Rectal smooth muscle tissue (tissue), 1 donor: Measurements from ENCODE around the gene TMEM125.
A peak's percentile ranks its signal among the peaks of the same experiment; 100 is the strongest.

Experiments
- H3K27ac ChIP-seq: one replicate; pipeline ENCODE4 v1.7.0; 2013; ENCODE audit warnings: low read depth, low read length, inconsistent platforms
- H3K27me3 ChIP-seq: one replicate; pipeline ENCODE4 v1.7.0; 2013; ENCODE audit warnings: low read length; ENCODE audit not compliant: control insufficient read depth, insufficient read depth
- H3K36me3 ChIP-seq: one replicate; pipeline ENCODE4 v1.7.0; 2013; ENCODE audit warnings: low read length; ENCODE audit not compliant: control insufficient read depth, insufficient read depth
- H3K4me1 ChIP-seq: one replicate; pipeline ENCODE4 v1.7.0; 2013; ENCODE audit warnings: low read length; ENCODE audit not compliant: control insufficient read depth, insufficient read depth
- H3K4me3 ChIP-seq: one replicate; pipeline ENCODE4 v1.7.0; 2013; ENCODE audit warnings: low read length
- H3K9ac ChIP-seq: one replicate; pipeline ENCODE4 v1.7.0; 2013; ENCODE audit warnings: low read length

TMEM125 gene

DNA sequence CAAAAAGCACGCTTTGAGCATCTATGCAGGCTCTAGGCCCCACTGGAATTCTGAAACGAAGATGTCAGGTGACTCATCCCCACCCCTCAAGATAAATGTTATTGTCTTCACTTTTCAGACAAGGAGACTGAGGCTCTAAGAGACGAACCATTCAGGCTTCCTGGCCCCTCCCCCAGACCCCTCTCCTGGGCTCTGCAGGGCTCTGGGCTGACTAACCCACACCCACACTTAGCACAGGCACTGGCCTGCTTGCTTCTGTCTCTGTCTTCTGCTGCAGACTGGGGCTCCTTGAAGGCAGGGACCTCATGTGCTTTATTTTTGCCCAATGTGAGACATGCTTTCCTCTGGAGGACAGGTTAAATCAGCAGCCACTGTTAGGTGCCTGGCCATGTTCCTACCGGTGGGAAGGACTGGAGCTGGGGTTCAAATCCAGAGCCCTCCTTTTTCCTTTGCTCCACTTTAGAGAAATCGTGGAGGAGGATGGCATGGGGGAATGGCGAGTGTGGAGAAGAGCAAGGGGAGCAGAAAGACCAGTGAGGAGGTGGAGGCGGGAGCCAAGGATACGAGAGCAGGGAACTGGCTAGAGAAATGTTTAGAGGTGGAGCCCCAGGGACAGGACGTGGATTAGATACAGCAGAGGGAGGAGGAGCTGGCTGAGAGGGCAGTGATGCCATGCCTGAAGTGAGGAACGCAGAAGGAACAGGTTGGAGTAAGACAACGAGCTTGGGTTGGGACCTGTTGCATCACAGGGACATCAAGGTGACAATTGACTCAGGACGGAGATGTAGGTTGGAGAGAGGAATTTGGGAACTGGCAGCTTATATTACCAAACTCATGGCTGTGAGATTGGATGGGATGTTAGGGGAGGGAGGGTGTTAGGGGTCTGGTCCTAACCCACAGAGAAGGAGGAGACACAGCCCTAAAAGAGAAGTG is 1.7 kb downstream of the TMEM125 start:
- no peaks in the 10 kb centered on the region for H3K4me1 ChIP-seq
- H3K27ac ChIP-seq = no peak overlapping the region
- no peak overlapping the region for H3K9ac ChIP-seq
- peaks cover 9% of the 10 kb centered on the region for H3K27me3 ChIP-seq
- H3K4me3 ChIP-seq = peak overlapping the region; percentile 5
- no peaks in the 10 kb centered on the region for H3K36me3 ChIP-seq

DNA sequence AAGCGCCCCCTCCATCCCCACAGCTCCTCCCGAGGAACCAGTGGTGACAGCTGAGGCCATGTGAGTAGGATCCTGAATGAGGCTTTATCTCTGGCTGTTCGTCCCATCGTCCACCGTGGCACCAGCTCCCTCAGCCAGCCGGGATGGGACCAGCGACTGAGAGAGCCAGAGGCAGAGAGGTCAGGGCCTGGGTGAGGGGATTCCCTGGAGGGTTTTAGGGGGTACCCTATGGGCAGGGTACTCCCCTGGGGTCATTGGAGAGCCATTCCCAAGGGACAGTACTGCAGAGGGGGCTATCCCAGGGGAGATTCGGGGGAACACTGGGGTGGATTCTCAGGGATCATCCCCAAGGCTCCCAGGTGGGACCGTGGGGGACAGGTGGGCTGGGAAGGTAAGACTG is 2.4 kb downstream of the TMEM125 start:
- Histone ChIP-seq H3K4me3 (no peak overlapping the region), H3K9ac (no peak overlapping the region), H3K27me3 (peaks cover 9% of the 10 kb centered on the region), H3K27ac (no peak overlapping the region), H3K36me3 (no peaks in the 10 kb centered on the region), H3K4me1 (no peaks in the 10 kb centered on the region)

DNA sequence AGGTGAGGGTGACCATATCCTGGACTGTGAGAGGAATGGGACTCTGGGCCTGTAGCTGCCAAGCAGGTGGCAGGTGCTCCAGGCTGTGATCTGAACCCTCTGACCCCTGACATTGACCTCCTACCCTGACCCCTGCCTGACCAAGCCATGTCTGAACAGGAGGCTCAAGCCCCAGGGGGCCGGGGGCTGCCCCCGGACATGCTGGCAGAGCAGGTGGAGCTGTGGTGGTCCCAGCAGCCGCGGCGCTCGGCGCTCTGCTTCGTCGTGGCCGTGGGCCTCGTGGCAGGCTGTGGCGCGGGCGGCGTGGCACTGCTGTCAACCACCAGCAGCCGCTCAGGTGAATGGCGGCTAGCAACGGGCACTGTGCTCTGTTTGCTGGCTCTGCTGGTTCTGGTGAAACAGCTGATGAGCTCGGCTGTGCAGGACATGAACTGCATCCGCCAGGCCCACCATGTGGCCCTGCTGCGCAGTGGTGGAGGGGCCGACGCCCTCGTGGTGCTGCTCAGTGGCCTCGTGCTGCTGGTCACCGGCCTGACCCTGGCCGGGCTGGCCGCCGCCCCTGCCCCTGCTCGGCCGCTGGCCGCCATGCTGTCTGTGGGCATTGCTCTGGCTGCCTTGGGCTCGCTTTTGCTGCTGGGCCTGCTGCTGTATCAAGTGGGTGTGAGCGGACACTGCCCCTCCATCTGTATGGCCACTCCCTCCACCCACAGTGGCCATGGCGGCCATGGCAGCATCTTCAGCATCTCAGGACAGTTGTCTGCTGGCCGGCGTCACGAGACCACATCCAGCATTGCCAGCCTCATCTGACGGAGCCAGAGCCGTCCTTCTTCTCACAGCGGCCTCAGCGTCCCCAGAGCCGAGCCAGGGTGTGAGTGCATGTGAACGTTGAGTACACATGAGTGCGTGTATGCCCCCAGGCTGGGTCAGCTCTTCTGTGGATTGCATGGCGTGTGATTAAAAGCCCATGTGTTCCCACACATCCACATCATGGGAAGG is 3.1 kb downstream of the TMEM125 start:
- Histone ChIP-seq H3K9ac (no peak overlapping the region), H3K27ac (no peak overlapping the region)

DNA sequence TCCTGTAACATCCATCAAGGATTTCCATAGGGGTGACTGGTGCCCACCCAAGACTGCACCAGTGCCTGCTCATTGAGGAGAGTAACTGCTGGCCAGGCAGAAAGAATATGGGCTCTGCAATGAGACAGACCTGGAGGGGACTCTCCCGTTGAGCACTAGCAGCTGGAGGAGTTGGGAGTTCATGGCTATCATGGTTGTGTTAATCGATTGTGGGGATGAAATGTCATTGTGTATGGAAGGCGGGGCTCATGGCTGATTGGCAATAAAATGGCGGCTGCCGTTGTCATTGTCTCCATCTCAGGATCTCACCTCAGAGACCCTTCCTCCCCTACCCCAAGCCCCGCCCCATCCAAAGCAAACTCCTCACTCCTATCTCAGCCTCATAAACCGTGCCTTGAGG is 3.9 kb downstream of the TMEM125 start:
- H3K4me3 ChIP-seq = no peak overlapping the region
- H3K4me1 ChIP-seq = no peaks in the 10 kb centered on the region
- H3K27me3 ChIP-seq = peaks cover 9% of the 10 kb centered on the region
- H3K9ac ChIP-seq = no peak overlapping the region
- no peaks in the 10 kb centered on the region for H3K36me3 ChIP-seq
- H3K27ac ChIP-seq = no peak overlapping the region

More for the DNA sequence above, 3.1 kb downstream of the TMEM125 start:
- Histone ChIP-seq H3K36me3 (no peaks in the 10 kb centered on the region), H3K27me3 (peaks cover 9% of the 10 kb centered on the region), H3K4me3 (no peak overlapping the region), H3K4me1 (no peaks in the 10 kb centered on the region)

DNA sequence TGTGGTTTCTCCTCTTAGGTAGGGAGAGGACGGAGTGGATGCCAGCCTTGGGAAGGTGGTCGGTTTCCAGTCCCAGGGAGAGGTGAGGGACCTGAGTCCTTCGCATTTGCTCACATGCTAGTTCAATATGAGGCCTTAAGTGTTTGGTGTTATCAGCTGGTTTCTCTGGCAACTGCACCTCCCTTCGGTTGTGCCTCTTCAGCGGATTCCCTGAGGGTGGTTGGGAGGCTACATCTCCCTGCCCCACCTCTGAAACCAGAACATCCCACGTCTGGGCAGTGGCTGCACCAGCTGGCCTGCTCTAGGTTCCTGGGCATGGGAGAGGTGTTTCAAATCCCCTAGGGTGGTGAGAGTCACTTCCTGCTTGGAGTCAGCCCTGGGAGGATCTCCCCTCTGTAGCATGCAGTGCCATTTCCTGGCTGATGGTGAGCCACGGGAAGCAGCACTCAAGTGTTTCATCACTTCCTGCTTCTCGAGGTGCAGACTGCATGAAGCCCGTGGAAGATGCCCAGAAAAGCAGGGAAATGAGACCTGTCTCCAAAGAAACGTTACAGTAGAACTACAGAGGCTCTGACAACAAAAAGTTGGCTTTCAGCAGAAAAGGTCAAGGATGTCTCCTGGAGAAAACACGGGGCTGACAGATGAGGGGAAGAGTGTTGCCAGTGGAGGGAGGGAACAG is 4.5 kb downstream of the TMEM125 start:
- H3K27me3 ChIP-seq = peaks cover 9% of the 10 kb centered on the region
- H3K4me1 ChIP-seq = no peaks in the 10 kb centered on the region
- H3K27ac ChIP-seq = no peak overlapping the region
- H3K36me3 ChIP-seq = no peaks in the 10 kb centered on the region
- no peak overlapping the region for H3K9ac ChIP-seq
- H3K4me3 ChIP-seq = no peak overlapping the region

DNA sequence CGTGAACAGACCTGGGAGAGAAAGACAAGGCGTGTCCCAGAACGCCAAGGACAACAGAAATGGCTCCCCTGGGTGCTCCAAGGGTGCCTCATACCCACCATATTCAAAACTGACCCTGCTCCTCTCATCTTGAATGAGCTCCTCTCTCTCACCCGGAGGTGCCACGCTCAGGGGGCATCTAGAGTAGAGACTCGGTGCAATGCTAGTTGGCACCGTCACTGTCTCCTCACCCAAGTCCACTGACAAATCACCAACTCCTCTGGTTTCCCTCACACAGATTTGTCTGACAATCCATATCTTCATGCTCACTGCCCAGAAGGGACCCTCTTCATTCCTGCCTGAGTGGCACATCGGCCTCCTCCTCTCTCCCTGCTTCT is 5.0 kb downstream of the TMEM125 start:
- Histone ChIP-seq H3K9ac (no peak overlapping the region), H3K27me3 (peaks cover 8% of the 10 kb centered on the region), H3K4me3 (no peak overlapping the region), H3K27ac (no peak overlapping the region), H3K36me3 (no peaks in the 10 kb centered on the region), H3K4me1 (no peaks in the 10 kb centered on the region)

DNA sequence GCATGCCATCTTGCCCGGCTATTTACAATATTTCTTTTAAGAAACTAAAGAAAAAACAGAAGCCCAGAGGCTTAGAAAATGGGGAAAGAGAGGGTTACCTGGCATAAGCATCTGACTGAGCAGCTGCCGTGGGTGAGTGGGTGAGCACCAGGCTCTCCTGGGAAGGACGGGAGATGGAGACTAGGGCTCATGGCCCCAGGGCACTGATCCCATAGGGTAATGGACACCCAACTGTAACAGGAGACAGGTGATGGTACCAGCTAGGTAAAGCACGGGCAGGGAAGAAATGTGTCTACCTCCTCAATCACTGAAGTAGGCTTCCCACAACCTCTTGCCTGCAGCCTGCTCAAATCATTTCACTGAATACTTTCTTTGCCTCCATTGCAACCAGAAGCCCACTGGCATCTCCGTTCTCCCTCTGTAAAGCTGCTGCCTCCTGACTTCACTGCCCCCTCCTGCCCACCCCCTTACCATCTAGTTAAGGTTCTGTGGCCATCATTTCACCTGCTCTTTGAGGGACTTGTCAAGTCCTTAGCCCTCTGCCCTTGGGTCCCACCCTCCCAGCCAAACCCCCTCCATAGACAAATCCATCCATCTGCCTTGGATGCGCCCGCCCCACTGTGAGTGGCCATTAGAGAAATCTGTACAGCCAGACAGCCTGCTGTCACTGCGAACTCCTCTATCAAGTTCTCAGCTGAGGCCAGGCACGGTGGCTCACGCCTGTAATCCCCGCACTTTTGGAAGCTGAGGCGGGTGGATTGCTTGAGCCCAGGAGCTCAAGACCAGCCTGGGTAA is 6.2 kb downstream of the TMEM125 start:
- H3K4me1 ChIP-seq = no peaks in the 10 kb centered on the region
- no peak overlapping the region for H3K4me3 ChIP-seq
- no peak overlapping the region for H3K9ac ChIP-seq
- no peaks in the 10 kb centered on the region for H3K36me3 ChIP-seq
- H3K27ac ChIP-seq = no peak overlapping the region
- H3K27me3 ChIP-seq = no peaks in the 10 kb centered on the region

DNA sequence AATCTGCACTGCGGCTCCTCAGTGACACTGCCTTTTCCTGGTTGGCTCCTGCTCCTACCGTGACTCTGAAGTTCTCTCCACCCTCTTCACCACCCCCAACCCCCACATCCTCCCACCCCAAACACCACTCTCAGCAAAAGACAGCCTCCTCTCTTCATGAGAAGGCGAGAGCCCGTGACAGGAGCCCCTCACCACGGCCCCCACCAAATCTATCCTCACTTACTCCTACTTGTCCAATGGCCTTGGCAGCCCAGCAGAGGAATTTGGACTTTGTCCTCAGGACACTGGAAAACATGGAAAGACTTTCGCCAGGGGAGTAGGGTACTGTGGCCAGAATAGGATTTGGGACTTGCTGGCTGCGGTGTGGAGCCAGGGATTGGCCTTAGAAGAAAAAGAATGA is 6.9 kb downstream of the TMEM125 start:
- Histone ChIP-seq H3K9ac (no peak overlapping the region), H3K4me1 (no peaks in the 10 kb centered on the region), H3K36me3 (no peaks in the 10 kb centered on the region), H3K27ac (no peak overlapping the region), H3K4me3 (no peak overlapping the region), H3K27me3 (no peaks in the 10 kb centered on the region)

DNA sequence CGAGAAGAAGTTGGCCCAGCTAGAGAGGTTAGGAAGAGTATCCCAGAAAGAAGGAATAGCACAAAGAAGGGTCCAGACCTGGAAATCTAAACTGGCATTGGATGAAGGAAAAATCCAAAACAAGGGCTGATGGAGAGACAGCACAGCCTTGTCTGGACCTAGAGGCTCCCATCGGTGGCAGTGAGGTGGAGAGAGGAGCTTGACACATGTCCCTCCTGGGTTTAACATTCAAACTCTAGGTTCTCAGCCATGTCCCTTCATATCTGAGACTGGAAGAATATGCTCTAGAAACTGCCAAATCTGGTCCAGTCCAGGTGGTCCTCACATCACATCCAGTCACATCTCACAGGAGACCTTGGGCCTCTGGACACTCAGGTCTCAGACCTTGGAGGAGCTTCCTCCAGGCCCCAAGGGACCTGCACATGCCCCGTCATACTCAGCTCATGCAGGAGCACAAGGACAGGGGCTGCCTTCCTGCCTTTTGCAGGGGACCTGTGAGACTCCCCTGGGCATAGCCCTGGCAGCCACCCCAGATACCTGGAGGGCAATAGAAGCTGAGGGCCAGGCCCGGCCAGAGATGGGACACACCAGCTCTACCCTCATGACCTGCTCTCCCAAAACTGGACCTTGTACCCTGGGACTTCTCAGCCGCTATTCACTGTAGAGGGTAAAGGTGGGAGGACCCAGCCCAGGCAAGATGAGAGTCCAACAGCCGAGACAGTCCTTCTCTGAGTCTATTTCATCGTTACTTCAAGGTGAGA is 7.5 kb downstream of the TMEM125 start:
- no peak overlapping the region for H3K9ac ChIP-seq
- no peaks in the 10 kb centered on the region for H3K4me1 ChIP-seq
- no peak overlapping the region for H3K27ac ChIP-seq
- H3K4me3 ChIP-seq = no peak overlapping the region
- H3K36me3 ChIP-seq = no peaks in the 10 kb centered on the region
- H3K27me3 ChIP-seq = no peaks in the 10 kb centered on the region

DNA sequence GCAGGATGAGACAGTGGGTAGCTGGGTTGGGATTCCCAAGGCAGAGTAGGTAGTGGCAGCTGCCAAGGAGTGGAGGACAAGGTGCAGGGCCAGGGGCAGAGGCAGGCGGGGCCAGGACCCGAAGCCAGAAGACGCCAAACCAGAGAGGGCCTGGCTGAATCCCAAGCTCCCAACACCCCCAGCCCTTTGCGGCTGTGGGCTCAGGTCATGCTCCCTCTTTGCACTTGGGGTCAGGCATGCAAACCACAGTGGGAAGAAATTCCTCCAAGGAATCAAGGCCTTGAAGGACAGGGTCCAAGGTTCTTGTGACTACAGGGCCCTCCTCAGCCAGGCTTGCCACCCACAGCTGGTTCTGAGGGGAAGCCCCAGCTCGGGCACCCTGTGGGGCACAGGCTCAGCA is 9.4 kb downstream of the TMEM125 start:
- no peaks in the 10 kb centered on the region for H3K27me3 ChIP-seq
- H3K27ac ChIP-seq = no peak overlapping the region
- H3K4me1 ChIP-seq = no peaks in the 10 kb centered on the region

DNA sequence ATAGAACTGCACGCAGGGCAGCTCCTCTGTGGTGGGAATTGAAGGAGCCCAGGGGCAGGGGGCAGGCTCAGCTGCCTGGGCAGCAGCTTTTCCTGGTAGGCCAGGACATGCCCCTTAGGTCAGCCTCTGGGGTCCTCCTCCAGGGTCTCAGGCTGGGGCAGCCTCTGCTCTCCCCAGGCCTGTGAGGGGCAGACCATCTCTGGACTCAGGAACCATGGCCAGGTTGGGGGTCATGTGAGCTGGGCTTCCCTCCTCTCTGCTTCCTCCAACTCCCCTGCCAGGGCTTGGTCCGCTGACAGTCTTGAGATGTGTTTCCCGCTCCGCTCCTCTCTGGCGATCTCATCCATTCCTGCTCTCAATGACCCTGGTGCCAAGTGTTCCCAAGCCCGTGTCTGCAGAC is 9.9 kb downstream of the TMEM125 start:
- Histone ChIP-seq H3K36me3 (no peaks in the 10 kb centered on the region), H3K4me3 (no peak overlapping the region), H3K27me3 (no peaks in the 10 kb centered on the region), H3K9ac (no peak overlapping the region), H3K4me1 (no peaks in the 10 kb centered on the region), H3K27ac (no peak overlapping the region)

More for the DNA sequence above, 9.4 kb downstream of the TMEM125 start:
- Histone ChIP-seq H3K9ac (no peak overlapping the region), H3K36me3 (no peaks in the 10 kb centered on the region), H3K4me3 (no peak overlapping the region)
